Calu3 (cell line): Measurements from ENCODE around the gene C10orf90. TPM values are rescaled to one million over a fixed set of nuclear protein-coding genes. Genes with fewer than 3 reads are reported as not detected.

ENCODE experiments used
- BruUV-seq: library from RNA; stranded (reverse); fragments of 400-500 nt; replicated peaks from 2 replicates; lab custom pipeline; 2021; lab: Mats Ljungman, UMichigan
- CTCF ChIA-PET: fragments of 300-600 bp; sonication (Branson Sonifier 250); formaldehyde crosslinking; loops from one replicate; lab custom pipeline; 2022; ENCODE audit warnings: antibody characterized with exemption; lab: Charles Lee
- DNase-seq: peaks from one replicate; pipeline ENCODE4 v3.0.0; 2022
- H3K27ac Mint-ChIP-seq: one replicate; pipeline ENCODE4 v1.8.0; 2022; ENCODE audit warnings: mixed read lengths; ENCODE audit not compliant: unreplicated experiment
- H3K27me3 Mint-ChIP-seq: one replicate; pipeline ENCODE4 v1.8.0; 2022; ENCODE audit warnings: mixed read lengths; ENCODE audit not compliant: unreplicated experiment
- H3K36me3 Mint-ChIP-seq: one replicate; pipeline ENCODE4 v1.8.0; 2022; ENCODE audit warnings: mild to moderate bottlenecking, moderate library complexity, mixed read lengths; ENCODE audit not compliant: insufficient read depth, unreplicated experiment
- H3K4me1 Mint-ChIP-seq: one replicate; pipeline ENCODE4 v1.8.0; 2022; ENCODE audit warnings: mild to moderate bottlenecking, low read depth, mixed read lengths; ENCODE audit not compliant: unreplicated experiment
- H3K4me3 Mint-ChIP-seq: one replicate; pipeline ENCODE4 v1.8.0; 2022; ENCODE audit warnings: mild to moderate bottlenecking, low read depth, moderate library complexity, mixed read lengths; ENCODE audit not compliant: unreplicated experiment
- H3K9me3 Mint-ChIP-seq: one replicate; pipeline ENCODE4 v1.8.0; 2022; ENCODE audit warnings: low read depth, mixed read lengths; ENCODE audit not compliant: unreplicated experiment
- CTCF ChIP-seq: fragments of 200-600 bp; IDR thresholded peaks from one replicate; pipeline ENCODE4 v1.8.0; 2022; ENCODE audit warnings: antibody characterized with exemption; ENCODE audit not compliant: unreplicated experiment
- intact Hi-C: fragments of 100-400 bp; cut with micrococcal nuclease; formaldehyde crosslinking; loops from one replicate; pipeline ENCODE4 v1.10.0; 2022; ENCODE audit not compliant: unreplicated experiment
- total RNA-seq: library from RNA; stranded (reverse); gene quantifications from 2 replicates; pipeline ENCODE4 v1.2.3, GENCODE V29; 2022

Gene C10orf90
- total RNA-seq, 1 experiment from 2014 or later = not detected

GRCh38 chr10:126581648-126582046, 88.8 kb downstream of the C10orf90 start:
- CTCF ChIA-PET = no interaction called here
- H3K27ac Mint-ChIP-seq = no peak overlapping the region
- peaks cover 36% of the 10 kb centered on the region for H3K27me3 Mint-ChIP-seq
- intact Hi-C loops = no loop called here
- H3K9me3 Mint-ChIP-seq = peaks cover 5% of the 10 kb centered on the region
- TF ChIP-seq CTCF = no peak
- no peaks in the 10 kb centered on the region for H3K4me1 Mint-ChIP-seq
- no peak for DNase-seq
- H3K4me3 Mint-ChIP-seq = no peak overlapping the region
- no peaks in the 10 kb centered on the region for H3K36me3 Mint-ChIP-seq
- no TSS peak for BruUV-seq

- no TSS peak for BruUV-seq
- DNase-seq = no peak
- no peak for TF ChIP-seq CTCF
- H3K4me1 Mint-ChIP-seq = no peaks in the 10 kb centered on the region
- CTCF ChIA-PET = no interaction called here
- peaks cover 36% of the 10 kb centered on the region for H3K27me3 Mint-ChIP-seq
- no peak overlapping the region for H3K4me3 Mint-ChIP-seq
- intact Hi-C loops = no loop called here
- H3K9me3 Mint-ChIP-seq = peaks cover 5% of the 10 kb centered on the region
- no peak overlapping the region for H3K27ac Mint-ChIP-seq
- no peaks in the 10 kb centered on the region for H3K36me3 Mint-ChIP-seq
Measured at GRCh38 chr10:126580873-126581647, 89.4 kb downstream of the C10orf90 start.

GRCh38 chr10:126576336-126576735, 94.2 kb downstream of the C10orf90 start:
- no peak overlapping the region for H3K4me3 Mint-ChIP-seq
- intact Hi-C loops = no loop called here
- no peaks in the 10 kb centered on the region for H3K4me1 Mint-ChIP-seq
- no peak overlapping the region for H3K27ac Mint-ChIP-seq
- CTCF ChIA-PET = no interaction called here
- no peaks in the 10 kb centered on the region for H3K36me3 Mint-ChIP-seq
- no peaks in the 10 kb centered on the region for H3K27me3 Mint-ChIP-seq
- H3K9me3 Mint-ChIP-seq = peaks cover 3% of the 10 kb centered on the region
- BruUV-seq = no TSS peak
- DNase-seq = no peak
- TF ChIP-seq CTCF = no peak

- DNase-seq = no peak
- Mint-ChIP-seq H3K4me3 (no peak overlapping the region), H3K27ac (no peak overlapping the region), H3K36me3 (no peaks in the 10 kb centered on the region), H3K4me1 (no peaks in the 10 kb centered on the region), H3K9me3 (peaks cover 7% of the 10 kb centered on the region), H3K27me3 (peaks cover 34% of the 10 kb centered on the region)
- TF ChIP-seq CTCF = no peak
- intact Hi-C loops = no loop called here
- BruUV-seq = no TSS peak
- CTCF ChIA-PET = no interaction called here
Measured at GRCh38 chr10:126570621-126571602, 99.6 kb downstream of the C10orf90 start.
